Neural cell (in vitro differentiated cells): ENCODE results near the gene LRP2. TPM values are rescaled to one million over a fixed set of nuclear protein-coding genes. Genes with fewer than 3 reads are reported as not detected.

ENCODE experiments used
- H2AFZ ChIP-seq: fragments of 200-600, 300-800 bp; sonication (generic), shearing (Covaris generic); 2 replicates; pipeline ENCODE4 v1.6.0; 2014; ENCODE audit warnings: low read depth, mild to moderate bottlenecking, antibody characterized with exemption, low read length, moderate library complexity
- H3F3A ChIP-seq: fragments of 200-600 bp; shearing (Covaris generic); 2 replicates; pipeline ENCODE4 v1.6.1; 2016; ENCODE audit warnings: mild to moderate bottlenecking, moderate library complexity, mixed read lengths, antibody characterized with exemption, low read length; ENCODE audit not compliant: insufficient read depth, poor library complexity, severe bottlenecking
- H3K27ac ChIP-seq: fragments of 200-600, 300-800 bp; sonication (generic), shearing (Covaris generic); 2 replicates; pipeline ENCODE4 v1.5.1; 2014; ENCODE audit warnings: mild to moderate bottlenecking, low read length, moderate library complexity
- H3K27me3 ChIP-seq: fragments of 300-800, 200-600 bp; sonication (generic), shearing (Covaris generic); 2 replicates; pipeline ENCODE4 v1.6.0; 2014; ENCODE audit warnings: mild to moderate bottlenecking, low read depth, low read length, moderate library complexity; ENCODE audit not compliant: insufficient read depth
- H3K36me3 ChIP-seq: fragments of 300-800, 200-600 bp; sonication (generic), shearing (Covaris generic); 2 replicates; pipeline ENCODE4 v1.5.1; 2014; ENCODE audit warnings: mild to moderate bottlenecking, antibody characterized with exemption, low read length, moderate library complexity; ENCODE audit not compliant: insufficient read depth
- H3K4me2 ChIP-seq: fragments of 300-800, 200-600 bp; sonication (generic), shearing (Covaris generic); 2 replicates; pipeline ENCODE4 v1.6.0; 2014; ENCODE audit warnings: mild to moderate bottlenecking, low read length
- H3K4me3 ChIP-seq: fragments of 300-800, 200-600 bp; sonication (generic), shearing (Covaris generic); 2 replicates; pipeline ENCODE4 v1.5.1; 2014; ENCODE audit warnings: mild to moderate bottlenecking, low read length, moderate library complexity
- H3K79me2 ChIP-seq: fragments of 200-600 bp; shearing (Covaris generic); replicated peaks from 2 replicates; pipeline ENCODE4 v1.6.0; 2014; ENCODE audit warnings: mild to moderate bottlenecking, low read length, moderate library complexity; ENCODE audit not compliant: insufficient read depth
- H3K9ac ChIP-seq: fragments of 300-800, 200-600 bp; sonication (generic), shearing (Covaris generic); 2 replicates; pipeline ENCODE4 v1.6.1; 2016; ENCODE audit warnings: mild to moderate bottlenecking, low read length, mixed read lengths
- H3K9me2 ChIP-seq: fragments of 200-600 bp; shearing (Covaris generic); 2 replicates; pipeline ENCODE4 v1.6.1; 2016; ENCODE audit warnings: mild to moderate bottlenecking, low read length, mixed read lengths; ENCODE audit not compliant: insufficient read depth
- H3K9me3 ChIP-seq: fragments of 200-600, 300-800 bp; sonication (generic), shearing (Covaris generic); 2 replicates; pipeline ENCODE4 v1.6.1; 2016; ENCODE audit warnings: mild to moderate bottlenecking, mixed run types, low read length, moderate library complexity, mixed read lengths
- H4K20me1 ChIP-seq: fragments of 200-600 bp; shearing (Covaris generic); 2 replicates; pipeline ENCODE4 v1.6.1; 2016; ENCODE audit warnings: mild to moderate bottlenecking, mixed run types; ENCODE audit not compliant: insufficient read depth
- EP300 ChIP-seq: fragments of 450-650 bp; conservative IDR thresholded peaks from 2 replicates; pipeline ENCODE4 v1.6.1; 2014; ENCODE audit warnings: antibody characterized with exemption, mild to moderate bottlenecking, moderate library complexity; ENCODE audit not compliant: poor library complexity, severe bottlenecking
- EZH2 ChIP-seq: fragments of 200-600, 300-800 bp; shearing (Covaris generic), sonication (generic); IDR thresholded peaks from 2 replicates; pipeline ENCODE4 v1.6.1; 2014; ENCODE audit warnings: antibody characterized with exemption, low read length, borderline replicate concordance, mild to moderate bottlenecking; ENCODE audit not compliant: insufficient read depth, poor library complexity, severe bottlenecking
- MXI1 ChIP-seq: fragments of 450-650 bp; conservative IDR thresholded peaks from 2 replicates; pipeline ENCODE4 v1.6.1; 2014; ENCODE audit warnings: antibody characterized with exemption, mild to moderate bottlenecking; ENCODE audit not compliant: poor library complexity, severe bottlenecking
- POLR2AphosphoS5 ChIP-seq: IDR thresholded peaks from 2 replicates; pipeline ENCODE4 v1.6.1; 2012
- RAD21 ChIP-seq: fragments of 450-650 bp; conservative IDR thresholded peaks from 2 replicates; pipeline ENCODE4 v1.6.1; 2014; ENCODE audit warnings: antibody characterized with exemption, mild to moderate bottlenecking, moderate library complexity
- SMC3 ChIP-seq: fragments of 450-650 bp; conservative IDR thresholded peaks from 2 replicates; pipeline ENCODE4 v1.6.1; 2014; ENCODE audit warnings: antibody characterized with exemption, mild to moderate bottlenecking, moderate library complexity; ENCODE audit not compliant: poor library complexity
- TAF1 ChIP-seq: IDR thresholded peaks from 2 replicates; pipeline ENCODE4 v1.6.1; 2012; ENCODE audit warnings: low read depth
- polyA plus RNA-seq: library from polyadenylated mRNA; depleted of rRNA; stranded (reverse); fragments of >200 nt; gene quantifications from 2 replicates; pipeline ENCODE4 v1.2.3, GENCODE V29; 2014
- TF ChIP-seq, protein P1 (sequence below): fragments of 450-650 bp; IDR thresholded peaks from 2 replicates; pipeline ENCODE4 v1.5.1; 2014; ENCODE audit warnings: antibody characterized with exemption, mild to moderate bottlenecking, moderate library complexity; ENCODE audit not compliant: poor library complexity, severe bottlenecking
- TF ChIP-seq, protein P2 (sequence below): IDR thresholded peaks from 2 replicates; pipeline ENCODE4 v1.6.1; 2012; ENCODE audit warnings: borderline replicate concordance

LRP2 gene
- polyA plus RNA-seq, 1 donor from 2014 or later: 1.8 TPM

DNA sequence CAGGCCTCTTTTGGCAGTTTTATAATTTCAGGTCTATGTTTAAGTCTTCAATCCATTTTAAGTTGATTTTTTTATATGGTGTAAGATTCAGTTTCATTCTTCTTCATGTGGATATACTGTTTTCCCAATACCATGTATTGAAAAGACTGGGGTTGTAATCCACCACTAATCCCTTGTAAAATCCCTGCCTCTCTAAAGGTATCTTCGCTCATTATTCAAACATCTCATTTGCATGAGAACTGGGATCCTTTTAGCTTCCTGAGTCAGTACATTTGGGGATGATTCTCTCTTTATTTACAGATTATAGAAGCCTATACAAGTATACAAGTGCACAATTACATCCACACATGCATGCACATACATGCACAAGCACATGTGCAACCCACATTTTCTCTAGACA, 267.7 kb downstream of the LRP2 start:
- H2AFZ ChIP-seq: no peak overlapping the region
- H3K27me3 ChIP-seq: no peaks in the 10 kb centered on the region
- no peak overlapping the region for H3K4me2 ChIP-seq
- H3F3A ChIP-seq: no peaks in the 10 kb centered on the region
- no peaks in the 10 kb centered on the region for H3K9me3 ChIP-seq
- H3K27ac ChIP-seq: no peak overlapping the region
- H3K79me2 ChIP-seq: no peaks in the 10 kb centered on the region
- H3K9me2 ChIP-seq: no peaks in the 10 kb centered on the region
- no peak overlapping the region for H3K9ac ChIP-seq
- no peak overlapping the region for H3K4me3 ChIP-seq
- H3K36me3 ChIP-seq: no peaks in the 10 kb centered on the region
- H4K20me1 ChIP-seq: no peaks in the 10 kb centered on the region
- TF ChIP-seq, protein P1, sequence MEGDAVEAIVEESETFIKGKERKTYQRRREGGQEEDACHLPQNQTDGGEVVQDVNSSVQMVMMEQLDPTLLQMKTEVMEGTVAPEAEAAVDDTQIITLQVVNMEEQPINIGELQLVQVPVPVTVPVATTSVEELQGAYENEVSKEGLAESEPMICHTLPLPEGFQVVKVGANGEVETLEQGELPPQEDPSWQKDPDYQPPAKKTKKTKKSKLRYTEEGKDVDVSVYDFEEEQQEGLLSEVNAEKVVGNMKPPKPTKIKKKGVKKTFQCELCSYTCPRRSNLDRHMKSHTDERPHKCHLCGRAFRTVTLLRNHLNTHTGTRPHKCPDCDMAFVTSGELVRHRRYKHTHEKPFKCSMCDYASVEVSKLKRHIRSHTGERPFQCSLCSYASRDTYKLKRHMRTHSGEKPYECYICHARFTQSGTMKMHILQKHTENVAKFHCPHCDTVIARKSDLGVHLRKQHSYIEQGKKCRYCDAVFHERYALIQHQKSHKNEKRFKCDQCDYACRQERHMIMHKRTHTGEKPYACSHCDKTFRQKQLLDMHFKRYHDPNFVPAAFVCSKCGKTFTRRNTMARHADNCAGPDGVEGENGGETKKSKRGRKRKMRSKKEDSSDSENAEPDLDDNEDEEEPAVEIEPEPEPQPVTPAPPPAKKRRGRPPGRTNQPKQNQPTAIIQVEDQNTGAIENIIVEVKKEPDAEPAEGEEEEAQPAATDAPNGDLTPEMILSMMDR: no peak
- TF ChIP-seq POLR2AphosphoS5: no peak
- TF ChIP-seq, protein P2, sequence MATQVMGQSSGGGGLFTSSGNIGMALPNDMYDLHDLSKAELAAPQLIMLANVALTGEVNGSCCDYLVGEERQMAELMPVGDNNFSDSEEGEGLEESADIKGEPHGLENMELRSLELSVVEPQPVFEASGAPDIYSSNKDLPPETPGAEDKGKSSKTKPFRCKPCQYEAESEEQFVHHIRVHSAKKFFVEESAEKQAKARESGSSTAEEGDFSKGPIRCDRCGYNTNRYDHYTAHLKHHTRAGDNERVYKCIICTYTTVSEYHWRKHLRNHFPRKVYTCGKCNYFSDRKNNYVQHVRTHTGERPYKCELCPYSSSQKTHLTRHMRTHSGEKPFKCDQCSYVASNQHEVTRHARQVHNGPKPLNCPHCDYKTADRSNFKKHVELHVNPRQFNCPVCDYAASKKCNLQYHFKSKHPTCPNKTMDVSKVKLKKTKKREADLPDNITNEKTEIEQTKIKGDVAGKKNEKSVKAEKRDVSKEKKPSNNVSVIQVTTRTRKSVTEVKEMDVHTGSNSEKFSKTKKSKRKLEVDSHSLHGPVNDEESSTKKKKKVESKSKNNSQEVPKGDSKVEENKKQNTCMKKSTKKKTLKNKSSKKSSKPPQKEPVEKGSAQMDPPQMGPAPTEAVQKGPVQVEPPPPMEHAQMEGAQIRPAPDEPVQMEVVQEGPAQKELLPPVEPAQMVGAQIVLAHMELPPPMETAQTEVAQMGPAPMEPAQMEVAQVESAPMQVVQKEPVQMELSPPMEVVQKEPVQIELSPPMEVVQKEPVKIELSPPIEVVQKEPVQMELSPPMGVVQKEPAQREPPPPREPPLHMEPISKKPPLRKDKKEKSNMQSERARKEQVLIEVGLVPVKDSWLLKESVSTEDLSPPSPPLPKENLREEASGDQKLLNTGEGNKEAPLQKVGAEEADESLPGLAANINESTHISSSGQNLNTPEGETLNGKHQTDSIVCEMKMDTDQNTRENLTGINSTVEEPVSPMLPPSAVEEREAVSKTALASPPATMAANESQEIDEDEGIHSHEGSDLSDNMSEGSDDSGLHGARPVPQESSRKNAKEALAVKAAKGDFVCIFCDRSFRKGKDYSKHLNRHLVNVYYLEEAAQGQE: no peak
- TF ChIP-seq TAF1: no peak
- no peak for TF ChIP-seq RAD21
- no peak for TF ChIP-seq EP300
- TF ChIP-seq EZH2: no peak
- TF ChIP-seq SMC3: no peak
- no peak for TF ChIP-seq MXI1

DNA sequence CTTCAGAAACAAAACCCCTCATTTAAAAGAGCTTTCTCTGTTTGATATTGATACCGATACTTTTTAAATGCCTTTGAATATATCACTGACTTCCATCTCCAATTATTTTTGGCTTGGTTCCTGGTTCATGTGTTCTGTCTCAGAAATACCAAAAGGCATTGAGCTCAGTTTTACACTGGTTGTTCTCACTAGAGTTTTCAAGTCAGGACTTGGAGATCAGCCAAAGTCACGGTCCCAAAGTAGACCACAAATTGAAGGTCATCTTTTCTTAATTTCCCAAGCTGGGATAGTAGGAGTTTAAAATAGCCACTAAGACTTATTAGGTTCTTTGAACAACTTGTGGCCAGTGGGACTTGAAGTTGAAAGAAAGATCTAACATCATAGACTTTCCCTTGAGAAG, 268.8 kb downstream of the LRP2 start:
- Histone ChIP-seq H3K4me2 (no peak overlapping the region), H3K27me3 (no peaks in the 10 kb centered on the region), H4K20me1 (no peaks in the 10 kb centered on the region), H3K9me3 (no peaks in the 10 kb centered on the region), H3F3A (no peaks in the 10 kb centered on the region), H3K79me2 (no peaks in the 10 kb centered on the region), H3K4me3 (no peak overlapping the region), H3K36me3 (no peaks in the 10 kb centered on the region), H3K9me2 (no peaks in the 10 kb centered on the region), H3K9ac (no peak overlapping the region), H3K27ac (no peak overlapping the region), H2AFZ (no peak overlapping the region)
- TF ChIP-seq, protein P1: no peak
- TF ChIP-seq EP300 (no peak), EZH2 (no peak), RAD21 (no peak), TAF1 (no peak), POLR2AphosphoS5 (no peak), MXI1 (no peak), SMC3 (no peak)
- TF ChIP-seq, protein P2: no peak
